ENCODE measurements around the gene COQ9.
"Not testable (repeated sequence)": the region's sequence is repeated elsewhere in the genome, so short reads cannot be mapped to it uniquely, and the experiment has no call there.

Gene COQ9

DNA sequence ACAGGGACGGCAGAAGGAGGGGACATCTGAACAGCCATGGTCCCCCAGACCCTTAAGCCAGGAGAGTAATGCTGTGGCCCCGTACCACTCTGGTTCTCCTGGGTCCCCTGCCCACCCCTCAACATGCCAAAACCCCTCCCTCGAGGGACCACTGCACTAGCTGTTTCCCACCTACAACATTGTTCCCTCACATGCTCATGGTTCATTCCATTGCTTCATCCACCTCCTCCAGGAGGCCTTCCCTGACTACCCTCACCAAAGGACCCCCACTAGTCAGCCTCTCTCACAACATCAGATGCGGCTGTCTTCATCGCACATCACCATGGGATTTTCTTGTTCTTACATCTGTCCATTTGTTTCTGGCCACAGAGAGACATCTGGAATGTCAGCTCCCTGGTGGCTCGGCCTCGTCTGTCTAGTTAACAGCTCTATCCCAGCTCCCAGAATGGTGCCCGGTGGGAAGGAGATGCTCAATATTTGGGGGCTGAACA is 37.3 kb downstream of the COQ9 start:
- no peak for DNase-seq (ENCODE audit: low read depth in 1 of 2, low spot score in 1 of 2)

DNA sequence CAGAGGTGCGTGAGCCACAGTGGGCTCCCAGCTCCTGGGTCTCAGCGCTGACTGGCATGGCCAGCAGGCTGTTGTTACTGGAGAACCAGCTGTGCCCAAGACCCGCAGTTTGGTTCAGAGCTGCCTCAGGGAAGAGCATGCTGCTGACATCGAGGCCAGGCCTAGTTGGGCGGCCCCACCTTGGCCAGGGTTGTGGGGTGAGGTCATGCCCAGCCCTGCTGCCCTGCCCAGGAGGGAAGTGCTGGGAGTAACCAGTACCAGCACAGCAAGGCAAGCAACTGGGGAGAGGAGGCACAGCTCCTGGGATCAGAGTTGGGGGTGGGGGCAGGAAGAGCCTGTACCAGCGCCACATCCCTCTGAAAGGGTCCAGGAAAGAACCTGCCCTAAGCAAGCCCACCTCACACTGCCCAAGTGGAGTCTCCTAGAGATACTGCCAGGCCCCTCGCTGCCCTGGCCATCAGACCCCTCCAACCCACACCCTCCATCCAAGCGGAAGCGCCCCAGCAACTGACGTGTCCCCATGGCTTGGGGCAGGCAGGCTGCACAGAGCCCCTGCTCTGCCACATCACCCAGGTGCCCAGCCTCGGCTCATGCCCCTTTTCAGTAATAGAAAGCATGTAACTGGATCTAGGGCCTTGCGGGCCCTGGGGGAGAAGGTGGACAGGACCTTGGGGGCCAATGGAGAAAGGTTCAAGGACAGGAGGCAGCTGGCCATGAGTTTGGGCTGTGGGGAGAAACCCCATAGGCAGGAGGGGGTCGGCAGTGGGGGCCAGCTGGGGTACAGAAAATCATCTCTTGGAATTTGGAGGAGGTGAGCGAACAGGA is 38.0 kb downstream of the COQ9 start:
- DNase-seq (ENCODE audit: low read depth in 1 of 2, low spot score in 1 of 2), result no peak

DNA sequence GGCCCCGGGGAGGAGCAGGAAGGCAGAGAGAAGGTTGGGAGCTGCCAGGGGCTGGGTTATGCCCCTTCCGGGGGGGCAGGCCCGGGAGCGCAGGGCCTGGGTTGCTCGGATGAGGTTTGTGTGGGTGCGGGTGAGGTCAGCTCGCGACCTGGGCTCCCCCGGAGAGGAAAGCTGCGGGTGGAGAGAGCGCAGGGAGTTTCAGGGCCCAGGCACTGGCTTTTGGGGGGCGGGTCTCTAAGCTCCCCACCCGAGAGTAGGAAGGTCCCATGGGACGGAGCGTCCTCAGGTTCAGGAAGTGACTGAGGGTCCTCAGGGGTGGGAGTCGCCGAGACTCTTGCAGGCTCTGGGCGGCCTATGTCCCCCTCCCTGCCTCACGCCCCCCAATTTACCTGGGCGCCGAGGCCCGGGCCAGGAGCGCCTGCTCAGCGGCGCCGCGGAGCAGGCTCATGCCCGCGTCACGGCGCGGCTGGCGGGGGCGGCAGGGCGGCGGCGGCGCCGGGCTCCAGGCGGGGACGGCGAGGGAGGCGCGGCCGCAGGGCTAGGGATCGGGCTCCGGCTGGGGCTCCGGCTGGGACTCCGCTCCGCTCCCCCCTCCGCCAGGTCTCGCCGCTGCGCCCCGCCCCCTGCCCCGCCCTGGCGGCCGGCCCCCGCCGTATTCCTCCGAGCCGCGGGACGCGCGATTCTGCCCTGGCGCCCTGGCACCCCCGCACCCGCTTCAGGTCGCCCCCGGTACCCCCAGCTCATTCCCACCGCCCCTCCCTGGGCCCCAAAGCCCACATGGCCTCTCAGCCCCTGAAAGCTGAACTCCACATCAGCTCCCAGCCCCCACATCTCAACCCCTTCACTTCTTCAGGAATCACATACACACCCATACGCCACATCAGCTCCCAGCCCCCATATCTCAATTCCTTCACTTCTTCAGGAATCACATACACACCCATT is 38.9 kb downstream of the COQ9 start, which contains the start of gene DOK4:
Gene DOK4 (minus strand): TSS at position 578 of the 942 bp plus-strand sequence. CDS start 6,986 bp downstream, outside the sequence.
- DNase-seq (ENCODE audit: low read depth in 1 of 2, low spot score in 1 of 2), result peak; percentile 61 to 70

DNA sequence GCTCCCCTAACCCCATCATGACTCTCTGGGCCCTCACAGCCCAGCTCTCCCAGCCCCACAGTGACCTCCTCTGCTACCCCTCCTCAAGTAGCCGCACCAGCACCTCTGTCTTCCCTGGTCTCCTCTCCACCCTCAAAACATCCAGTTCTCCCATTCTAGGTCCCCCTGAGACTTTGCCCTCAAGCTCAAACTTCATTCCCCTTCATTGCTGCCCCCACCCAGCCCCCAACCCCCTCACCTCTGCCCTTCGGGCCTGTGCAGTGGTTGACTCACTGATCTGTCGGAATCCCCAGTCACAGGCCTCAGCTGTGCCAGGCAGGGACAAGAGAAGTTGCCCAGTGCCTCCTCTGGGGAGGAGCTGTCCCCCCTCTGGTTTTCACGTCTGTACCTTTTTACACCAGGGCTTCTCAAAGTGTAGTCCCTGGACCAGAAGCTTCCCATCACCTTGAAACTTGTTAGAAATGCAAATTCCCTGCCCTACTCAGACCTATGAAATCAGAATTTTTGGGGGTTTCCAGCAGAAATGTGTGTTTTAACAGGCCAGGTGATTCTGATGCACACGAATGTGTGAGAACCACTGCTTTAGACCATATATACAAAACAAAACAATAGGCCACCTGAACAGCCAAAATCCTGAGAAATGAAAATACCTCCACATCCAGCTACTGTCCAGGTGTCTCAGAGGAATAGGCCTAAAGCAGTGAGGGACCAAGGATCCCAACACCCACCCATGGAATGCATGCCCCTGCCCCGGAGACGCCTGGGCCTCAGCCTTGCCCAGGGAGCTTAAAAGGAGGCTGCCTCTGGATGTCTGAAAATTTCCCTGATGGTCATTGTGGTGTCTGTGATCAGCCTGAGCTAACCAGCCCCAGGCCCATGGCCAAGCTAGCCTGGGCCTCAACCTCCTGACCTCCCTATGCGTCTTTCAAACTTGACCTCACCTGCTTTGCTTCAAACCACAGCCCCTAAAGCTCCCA is 39.9 kb downstream of the COQ9 start:
- no peak for DNase-seq (ENCODE audit: low read depth in 1 of 2, low spot score in 1 of 2)

DNA sequence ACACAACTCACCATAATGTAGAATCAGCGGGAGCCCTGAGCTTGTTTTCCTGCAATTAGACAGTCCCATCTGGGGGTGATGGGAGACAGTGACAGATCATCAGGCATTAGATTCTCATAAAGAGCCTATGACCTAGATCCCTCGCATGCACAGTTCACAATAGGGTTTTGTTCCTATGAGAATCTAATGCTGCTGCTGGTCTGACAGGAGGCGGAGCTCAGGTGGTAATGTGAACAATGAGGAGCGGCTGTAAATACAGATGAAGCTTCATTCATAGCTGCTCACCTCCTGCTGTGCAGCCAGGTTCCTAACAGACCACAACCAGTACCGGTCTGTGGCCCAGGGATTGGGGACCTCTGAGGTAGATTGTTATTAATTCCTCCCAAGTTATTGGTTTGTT is 42.0 kb downstream of the COQ9 start:
- DNase-seq (ENCODE audit: low read depth in 1 of 2, low spot score in 1 of 2), result no peak

DNA sequence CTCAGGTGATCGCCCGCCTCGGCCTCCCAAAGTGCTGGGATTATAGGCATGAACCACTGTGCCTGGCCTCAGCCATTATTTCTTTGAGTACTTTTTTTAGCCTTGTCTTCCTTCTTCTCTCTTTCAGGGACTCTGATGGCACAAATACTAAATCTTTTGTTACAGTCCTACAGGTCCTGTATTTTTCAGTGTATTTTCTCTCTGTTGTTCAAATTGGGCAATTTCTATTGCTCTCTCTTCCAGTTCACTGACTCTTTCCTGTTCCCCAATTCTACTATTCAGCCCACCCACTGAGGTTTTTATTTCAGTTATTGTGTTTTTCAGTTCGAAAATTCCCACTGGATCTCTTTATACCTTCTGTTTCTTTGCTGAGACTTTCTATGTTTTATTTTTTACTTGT is 46.5 kb downstream of the COQ9 start:
- DNase-seq (ENCODE audit: low read depth in 1 of 2, low spot score in 1 of 2), result no peak

DNA sequence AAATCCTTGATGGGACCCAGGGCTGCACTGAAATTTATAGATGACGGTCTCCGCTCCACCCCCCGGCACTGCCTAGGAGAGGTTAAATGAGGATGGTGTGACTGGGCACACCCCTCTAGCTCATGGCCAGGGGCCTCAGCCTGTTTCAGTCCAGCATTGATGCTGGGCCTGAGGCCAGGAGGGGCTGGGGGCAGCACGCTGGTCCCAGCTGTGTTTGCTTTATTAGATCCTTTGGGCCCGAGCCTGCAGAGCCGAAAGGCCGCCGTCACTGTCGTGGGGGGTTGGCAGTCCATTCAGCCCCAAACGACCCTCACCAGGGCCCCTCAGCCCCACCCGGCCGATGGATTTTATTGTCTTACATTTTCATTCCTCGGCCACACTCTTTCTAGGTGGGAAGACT is 49.8 kb downstream of the COQ9 start:
- no peak for DNase-seq (ENCODE audit: low read depth in 1 of 2, low spot score in 1 of 2)

DNA sequence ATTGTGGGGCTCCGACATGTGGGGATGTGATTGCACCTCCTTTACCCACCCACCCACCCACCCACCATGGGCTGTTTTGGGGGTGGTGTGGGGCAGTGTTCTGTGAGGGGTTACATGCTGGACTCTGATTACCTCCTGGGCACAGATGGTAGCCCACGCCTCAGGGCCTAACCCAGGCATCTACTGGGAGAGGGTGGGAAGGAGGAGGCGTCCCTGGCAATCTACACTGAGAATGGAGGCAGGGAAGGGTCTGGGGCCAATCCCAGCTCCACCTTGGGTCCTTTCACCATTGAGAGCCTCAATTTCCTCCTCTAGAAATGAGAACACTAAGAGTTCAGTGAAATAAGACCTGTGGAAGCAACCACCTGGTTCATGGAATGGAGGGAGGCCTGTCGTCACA is 50.8 kb downstream of the COQ9 start:
- DNase-seq (ENCODE audit: low read depth in 1 of 2, low spot score in 1 of 2), result no peak

DNA sequence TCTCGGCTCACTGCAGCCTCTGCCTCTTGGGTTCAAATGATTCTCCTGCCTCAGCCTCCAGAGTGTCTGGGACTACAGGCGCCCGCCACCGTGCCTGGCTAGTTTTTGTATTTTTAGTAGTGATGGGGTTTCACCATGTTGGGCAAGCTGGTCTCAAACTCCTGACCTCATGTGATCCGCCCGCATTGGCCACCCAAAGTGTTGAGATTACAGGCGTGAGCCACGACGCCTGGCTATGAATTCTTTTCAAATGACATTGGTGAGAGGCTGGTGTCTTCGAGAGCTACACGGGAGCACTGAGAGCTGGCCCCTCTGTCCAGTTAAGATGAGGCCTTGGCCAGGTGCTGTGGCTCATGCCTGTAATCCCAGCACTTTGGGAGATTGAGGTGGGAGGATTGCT is 52.7 kb downstream of the COQ9 start:
- not testable (repeated sequence) for DNase-seq (ENCODE audit: low read depth in 1 of 2, low spot score in 1 of 2)

DNA sequence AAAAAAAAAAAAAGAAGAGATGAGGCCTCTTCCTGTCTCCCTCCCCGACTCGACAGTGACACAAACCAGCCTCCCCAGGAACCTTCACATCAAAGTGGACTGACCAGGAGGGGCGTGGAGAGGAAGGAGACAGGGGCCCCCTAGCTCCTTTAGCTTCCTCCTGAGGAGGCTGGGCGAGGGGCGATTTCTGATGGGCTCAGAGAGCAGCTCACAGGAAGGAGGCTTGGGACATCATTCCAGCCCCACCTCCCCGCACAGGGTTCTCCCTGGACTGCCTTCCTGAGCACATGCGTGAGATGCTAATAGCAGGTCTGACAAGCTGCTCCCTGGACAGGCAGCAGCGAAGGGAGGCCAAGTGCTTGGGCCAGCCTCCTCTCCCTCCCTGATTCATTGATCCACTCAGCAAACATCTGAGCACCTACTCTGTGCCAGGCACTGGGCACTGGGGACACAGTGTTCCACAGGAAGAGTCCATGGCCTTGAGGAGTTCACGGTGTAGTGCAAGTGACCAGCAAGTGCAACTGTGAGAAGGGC is 53.4 kb downstream of the COQ9 start:
- DNase-seq (ENCODE audit: low read depth in 1 of 2, low spot score in 1 of 2), result no peak

DNA sequence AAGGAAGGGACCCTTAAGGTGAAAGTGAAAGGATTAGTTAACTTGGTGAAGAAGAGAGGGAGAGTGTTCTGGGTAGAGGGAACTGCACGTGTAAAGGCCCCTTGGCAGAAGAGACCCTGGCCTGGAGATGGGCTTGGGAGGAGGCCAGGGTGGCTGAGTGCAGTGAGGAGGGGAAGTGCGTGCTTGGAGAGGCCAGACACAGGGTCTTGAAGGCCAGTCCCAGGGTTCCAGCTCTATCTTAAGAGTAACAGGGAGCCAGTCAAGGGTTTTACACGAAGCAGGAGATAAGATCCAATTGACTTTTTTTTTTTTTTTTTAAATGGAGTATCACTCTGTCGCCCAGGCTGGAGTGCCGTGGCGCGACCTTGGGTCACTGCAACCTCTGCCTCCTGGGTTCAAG is 54.2 kb downstream of the COQ9 start:
- DNase-seq (ENCODE audit: low read depth in 1 of 2, low spot score in 1 of 2), result no peak

DNA sequence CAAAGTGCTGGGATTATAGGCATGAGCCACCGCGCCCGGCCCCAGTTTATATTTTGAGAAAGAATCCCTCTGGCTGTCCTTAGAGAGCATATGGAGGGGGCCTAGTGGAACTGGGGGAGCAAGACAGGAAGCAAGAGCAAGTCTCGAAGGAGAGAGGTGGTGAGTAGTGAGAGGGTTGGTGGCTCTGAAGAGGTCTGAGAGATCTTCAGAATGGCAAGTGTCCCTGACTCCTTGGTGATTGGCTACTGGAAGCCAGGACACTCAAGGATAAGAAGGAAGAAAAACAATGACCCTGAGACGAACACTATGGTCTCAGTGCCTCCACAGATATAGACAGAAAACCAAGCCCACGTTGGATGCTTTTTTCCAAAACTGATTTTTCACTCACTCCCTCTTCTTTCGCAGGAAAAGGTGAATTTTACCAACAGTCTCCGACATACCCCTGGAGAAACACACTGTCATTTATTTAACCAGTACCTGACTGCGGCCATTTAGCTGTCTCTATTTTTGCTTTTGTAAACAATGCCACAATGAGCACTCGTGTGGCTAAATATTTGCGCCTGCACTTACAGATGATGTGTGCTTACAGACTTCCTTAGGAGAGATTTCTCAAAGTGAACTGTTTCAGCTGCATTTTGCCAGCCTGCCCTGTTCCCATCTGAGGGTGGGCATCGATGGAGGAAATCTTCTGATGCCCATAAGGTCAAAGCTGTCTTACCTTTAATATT is 54.9 kb downstream of the COQ9 start:
- DNase-seq (ENCODE audit: low read depth in 1 of 2, low spot score in 1 of 2), result no peak

DNA sequence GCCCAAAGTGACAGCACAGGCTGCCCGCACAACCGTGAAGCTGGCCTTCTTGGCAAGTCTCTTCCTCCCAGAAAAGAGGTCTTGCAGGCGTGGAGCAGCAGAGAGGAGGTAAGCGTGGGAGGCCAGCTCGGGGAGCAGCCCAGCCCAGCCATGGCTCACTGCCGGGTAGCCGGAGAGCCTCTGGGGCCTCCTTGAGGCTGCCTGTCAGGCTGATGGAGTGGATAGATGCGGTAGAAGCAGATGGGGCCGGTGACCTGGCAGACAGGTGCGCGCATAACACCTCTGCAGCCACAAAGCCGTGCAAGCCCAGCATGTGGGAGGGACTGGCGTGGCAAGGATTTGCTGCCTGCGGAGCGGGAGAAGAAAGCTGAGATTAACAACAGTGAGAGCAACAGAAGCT is 56.1 kb downstream of the COQ9 start:
- DNase-seq (ENCODE audit: low read depth in 1 of 2, low spot score in 1 of 2), result no peak

DNA sequence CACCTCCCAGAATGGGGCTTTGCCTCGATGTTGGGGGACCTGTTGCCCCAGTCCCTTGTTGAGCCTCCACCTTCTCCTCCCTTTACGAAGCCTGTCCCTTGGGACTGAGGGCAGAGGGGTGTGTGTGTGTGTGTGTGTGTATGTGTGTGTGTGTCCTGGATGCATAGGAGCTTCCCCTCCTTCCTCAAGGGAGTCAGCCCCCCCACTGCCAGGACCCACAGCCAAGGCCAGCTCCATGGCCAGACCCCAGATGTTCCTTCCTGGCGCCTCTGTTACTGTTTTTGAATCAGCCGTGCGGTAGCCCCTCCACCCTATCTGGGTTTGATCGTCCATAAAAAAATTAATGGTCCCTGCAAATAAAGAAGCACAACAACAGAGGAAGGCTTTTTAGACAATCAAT is 56.7 kb downstream of the COQ9 start:
- DNase-seq (ENCODE audit: low read depth in 1 of 2, low spot score in 1 of 2), result no peak

DNA sequence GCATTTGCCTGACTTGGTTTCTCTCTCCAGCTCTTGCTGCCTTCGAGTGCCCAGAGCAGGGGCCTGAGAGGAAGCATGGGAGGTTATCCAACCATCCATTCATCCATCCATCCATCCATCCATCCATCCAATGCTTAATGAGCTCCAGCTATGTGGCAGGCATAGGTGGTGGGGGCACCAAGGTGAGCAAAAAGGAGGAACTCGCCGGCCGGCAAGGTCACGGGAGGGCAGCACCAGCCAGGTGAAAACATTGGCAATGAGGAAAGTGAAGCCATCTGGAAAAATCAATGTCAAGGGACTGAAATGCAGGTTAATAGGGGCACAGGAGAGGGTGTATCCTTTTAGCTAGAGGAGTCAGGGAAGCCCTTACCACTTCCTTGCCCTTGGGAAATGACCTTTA is 57.2 kb downstream of the COQ9 start:
- DNase-seq (ENCODE audit: low read depth in 1 of 2, low spot score in 1 of 2), result no peak

DNA sequence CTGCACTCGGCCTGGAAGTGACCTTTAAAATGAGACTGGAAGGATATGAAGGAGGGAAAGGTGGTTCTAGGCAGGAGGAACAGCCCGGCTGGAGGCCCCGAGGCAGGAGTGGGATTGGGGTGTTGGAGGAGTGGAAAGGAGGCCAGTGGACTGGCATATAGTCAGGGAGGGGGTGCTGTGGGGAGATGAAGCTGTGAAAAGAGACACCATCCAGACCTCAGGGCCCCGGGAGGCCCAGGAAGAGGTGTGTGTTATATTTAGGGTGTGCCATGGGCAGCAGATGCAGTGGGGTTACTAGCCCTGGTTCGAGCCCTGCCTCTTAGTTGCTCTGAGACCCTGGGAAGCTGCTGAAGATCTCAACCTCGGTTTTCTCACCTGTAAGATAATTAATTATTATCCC is 57.9 kb downstream of the COQ9 start:
- DNase-seq (ENCODE audit: low read depth in 1 of 2, low spot score in 1 of 2), result no peak

DNA sequence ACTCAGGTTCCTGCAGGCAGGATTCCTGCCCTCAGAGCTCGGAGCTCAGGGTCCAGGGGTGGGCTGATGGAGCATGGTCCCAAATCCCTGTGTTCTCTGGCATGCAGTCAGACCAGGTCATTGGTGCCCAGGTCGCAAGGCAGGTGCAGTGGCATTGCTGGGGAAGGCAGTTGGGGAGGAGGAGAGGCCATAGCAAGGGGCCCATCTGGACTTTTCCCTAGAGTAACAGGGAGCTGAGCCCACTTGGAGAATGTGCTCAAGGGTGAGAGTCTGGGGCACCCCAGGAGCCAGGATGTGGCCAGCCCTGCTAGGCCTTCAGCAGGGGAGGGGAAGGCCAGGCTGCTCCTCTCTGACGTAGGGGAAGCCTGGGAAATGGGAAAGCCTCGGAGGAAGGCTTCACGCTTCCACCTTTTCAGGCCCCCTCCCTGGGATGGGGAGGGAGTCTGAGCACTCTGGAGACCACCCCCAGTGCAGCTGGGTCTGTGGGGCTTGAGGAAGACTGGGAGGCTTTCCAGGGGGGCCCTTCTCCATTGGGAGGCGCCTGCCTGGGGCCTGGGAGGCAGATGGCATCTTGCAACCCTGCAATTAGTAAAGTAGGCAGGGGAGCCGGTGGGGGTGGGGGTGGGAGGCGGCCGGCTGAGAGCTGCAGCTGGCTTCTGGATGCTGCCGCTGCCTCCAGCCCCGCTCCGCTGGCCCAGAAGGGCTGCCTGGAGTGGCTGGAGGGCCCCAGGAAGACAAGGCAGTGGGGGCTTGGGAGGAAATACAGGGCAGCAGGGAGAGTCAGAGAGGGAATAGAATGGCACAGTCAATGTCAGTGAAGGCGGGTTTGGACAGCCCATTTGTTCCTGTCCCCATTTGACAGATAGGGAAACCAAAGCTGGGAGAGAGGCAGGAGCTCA is 60.1 kb downstream of the COQ9 start:
- DNase-seq (ENCODE audit: low read depth in 1 of 2, low spot score in 1 of 2), result no peak

DNA sequence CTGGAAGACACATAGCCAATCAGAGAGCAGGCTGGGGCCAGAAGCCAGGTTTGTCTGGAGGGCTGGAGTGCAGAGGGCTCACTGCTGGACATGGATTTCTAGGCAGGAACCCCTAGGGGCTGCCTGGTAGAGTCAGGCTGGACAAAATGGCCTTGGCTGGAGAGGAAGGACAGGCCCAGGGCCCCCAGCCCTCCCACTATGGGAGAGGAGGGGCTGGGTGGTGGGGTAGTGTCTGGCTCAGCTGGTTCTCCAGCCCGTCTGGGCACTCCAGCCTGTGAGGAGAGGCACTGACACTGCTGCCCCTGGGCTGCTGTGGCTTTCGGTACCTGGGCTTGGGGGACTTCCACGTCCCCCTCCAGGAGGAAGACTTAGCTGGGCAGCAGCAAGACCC is 60.8 kb downstream of the COQ9 start:
- DNase-seq (ENCODE audit: low read depth in 1 of 2, low spot score in 1 of 2), result no peak

All from activated T-helper 1 cell treated with anti-CD3 and anti-CD28 coated beads, Interleukin-2, amount 50 U/mL, for 16 hours (primary cell).